Fibroblast of gingiva (primary cell): ENCODE measurements around the gene HIPK2.
A peak's percentile ranks its signal among the peaks of the same experiment; 100 is the strongest.

ENCODE experiments used
- DNase-seq: peaks from one replicate; pipeline ENCODE4 v3.0.0-alpha.2; 2011; ENCODE audit warnings: low read depth

Gene HIPK2

GRCh38 chr7:139714163-139714901 lies 63.5 kb downstream of the HIPK2 start:
- DNase-seq = no peak

DNA sequence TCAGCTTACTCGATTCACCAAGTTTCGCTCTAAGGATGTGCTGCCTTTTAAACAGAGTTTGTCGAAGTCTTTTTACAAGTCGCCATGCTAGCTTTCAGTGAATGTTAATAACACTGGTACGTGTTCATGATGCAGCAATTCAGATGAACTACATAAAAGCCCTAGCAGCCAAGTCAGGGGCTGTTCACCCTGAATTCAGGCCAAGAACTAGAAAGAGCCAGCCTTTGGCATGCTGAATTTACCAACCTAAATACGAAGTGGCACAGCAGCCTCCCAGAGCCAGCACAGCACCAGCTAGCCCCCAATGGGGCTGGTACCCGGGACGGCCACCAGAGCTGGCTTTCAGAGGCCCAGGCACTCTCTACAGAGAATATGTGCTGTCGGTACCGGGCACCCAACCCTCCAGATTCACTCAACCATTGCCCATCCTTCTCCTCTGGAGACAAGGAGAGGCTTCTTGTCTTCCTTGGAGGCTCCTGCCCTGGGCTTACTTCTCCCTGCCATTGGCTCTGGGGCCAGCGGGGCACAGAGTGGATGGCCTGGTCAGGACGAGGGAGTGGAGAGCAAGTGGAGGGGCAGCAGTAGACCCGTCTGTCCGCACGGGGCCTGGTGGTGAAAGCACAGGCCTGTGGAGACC lies 64.2 kb downstream of the HIPK2 start:
- no peak for DNase-seq

- no peak for DNase-seq
These were observed 64.7 kb downstream of the HIPK2 start for GRCh38 chr7:139713061-139713460.

GRCh38 chr7:139711991-139712743 lies 65.6 kb downstream of the HIPK2 start:
- no peak for DNase-seq

GRCh38 chr7:139710036-139710435 lies 67.8 kb downstream of the HIPK2 start:
- DNase-seq = no peak

DNA sequence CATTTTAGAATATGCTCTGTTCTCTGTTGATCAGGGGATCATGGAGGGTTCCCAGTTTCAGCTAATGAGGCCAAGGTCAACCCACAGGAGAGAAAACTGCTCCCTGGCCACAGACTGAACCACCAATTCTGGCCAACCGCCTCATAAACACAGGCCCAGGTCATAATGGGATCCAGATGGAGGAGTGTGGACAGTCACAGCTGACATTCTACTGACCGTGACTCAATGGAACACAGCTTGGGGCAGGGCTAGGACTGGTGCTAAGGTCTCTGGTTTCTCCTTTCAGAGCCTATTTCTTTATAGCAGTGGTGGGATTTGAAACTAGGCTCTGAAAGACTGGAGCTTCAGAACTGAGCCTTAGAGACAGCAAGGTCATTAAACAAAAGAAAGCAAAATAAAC lies 68.3 kb downstream of the HIPK2 start:
- peak; percentile 94 for DNase-seq

DNA sequence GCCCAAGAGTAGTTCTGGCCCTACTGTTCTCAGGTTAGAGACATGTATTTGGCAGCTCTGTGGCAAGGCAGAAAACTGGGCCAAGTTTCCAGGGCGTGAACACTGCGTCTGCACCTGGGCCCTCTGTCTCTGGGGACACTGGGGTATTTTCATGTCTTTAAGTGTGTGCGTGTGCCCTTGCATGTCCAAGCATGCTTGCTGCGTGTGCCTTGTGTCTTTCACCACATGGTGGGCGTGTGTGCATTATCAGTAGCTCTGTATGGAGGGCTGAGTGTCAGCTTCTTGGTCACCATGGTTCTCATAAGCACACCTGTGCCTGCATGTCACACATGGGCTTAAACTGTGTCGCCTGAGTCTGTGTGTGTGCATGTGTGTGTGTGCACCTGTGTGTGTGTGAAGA lies 69.3 kb downstream of the HIPK2 start:
- no peak for DNase-seq

- no peak for DNase-seq
These were observed 71.0 kb downstream of the HIPK2 start for GRCh38 chr7:139706837-139707236.

DNA sequence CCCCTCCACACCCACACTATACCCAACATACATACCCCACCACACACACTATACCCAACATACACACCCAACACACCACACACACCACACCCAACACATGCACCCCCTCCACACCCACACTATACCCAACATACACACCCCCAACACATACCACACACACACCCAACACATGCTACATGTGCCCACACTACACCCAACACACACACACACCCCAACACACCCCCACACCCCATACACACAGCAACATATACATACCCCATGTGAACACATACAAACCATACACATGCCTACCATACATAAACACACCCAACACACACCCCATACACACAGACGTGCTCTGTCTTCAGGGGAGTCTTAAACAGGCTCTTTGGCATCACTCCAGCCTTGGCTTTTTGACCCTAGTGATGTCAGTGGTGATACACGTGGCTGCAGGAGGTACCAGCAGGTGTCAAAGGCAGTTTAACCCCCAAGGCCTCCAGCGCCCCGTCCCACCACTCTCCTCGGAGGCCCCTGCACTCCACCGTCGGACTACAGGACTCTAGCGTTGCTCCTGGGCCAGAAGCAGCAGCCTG lies 73.4 kb downstream of the HIPK2 start:
- DNase-seq = no peak

- no peak for DNase-seq
These were observed 74.1 kb downstream of the HIPK2 start for GRCh38 chr7:139703487-139704307.

DNA sequence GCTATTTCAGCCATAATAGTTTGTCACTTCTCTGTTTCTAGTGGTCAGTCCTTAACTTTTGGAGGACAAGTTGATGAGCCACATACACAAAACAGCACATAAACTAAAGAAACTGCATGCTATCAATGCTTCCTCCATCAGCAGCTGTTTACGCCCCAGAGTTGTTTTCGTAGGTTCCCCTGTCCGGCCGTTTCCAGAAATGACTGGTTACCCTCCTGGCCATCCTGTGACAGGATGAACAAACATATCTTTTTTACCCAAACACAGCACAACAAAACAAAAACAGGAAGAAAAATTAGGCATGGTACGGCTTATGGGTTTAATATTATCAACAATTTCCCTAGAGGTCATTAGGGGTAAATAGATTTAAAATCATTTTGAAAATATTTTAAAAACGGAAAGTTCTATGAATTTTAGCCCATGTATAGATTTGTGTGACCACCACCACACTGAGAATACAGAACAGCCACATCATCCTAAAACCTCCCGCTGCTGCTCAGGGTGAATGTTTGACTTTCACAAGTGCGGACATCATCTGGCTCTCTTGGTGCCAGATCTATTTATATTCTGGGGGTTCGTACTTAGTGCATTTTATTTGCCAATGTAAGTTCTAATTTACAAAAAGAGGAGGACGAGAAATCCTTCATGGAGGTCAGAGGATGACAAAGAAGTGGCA lies 74.8 kb downstream of the HIPK2 start:
- DNase-seq = no peak

GRCh38 chr7:139702313-139702731 lies 75.5 kb downstream of the HIPK2 start:
- DNase-seq = no peak

DNA sequence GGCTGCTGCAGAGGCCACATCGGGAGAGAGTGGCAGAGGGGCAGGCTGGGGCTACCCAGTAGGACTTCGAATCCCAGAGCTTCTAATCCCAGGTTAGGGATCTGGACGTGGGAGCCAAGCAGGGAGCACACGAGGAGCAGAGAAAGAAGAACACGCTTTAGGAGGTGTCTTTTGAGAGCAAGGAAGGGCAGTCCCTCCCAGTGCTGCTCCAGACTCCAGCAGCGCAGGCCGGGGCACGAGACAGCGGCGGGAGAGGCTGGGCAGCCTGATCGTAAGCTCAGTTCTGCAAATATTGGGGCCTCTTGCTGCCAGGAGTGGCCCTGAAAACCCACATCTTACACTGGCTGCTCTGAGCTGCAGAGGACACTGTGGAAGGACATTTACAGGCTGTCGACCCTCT lies 75.9 kb downstream of the HIPK2 start:
- DNase-seq = no peak

GRCh38 chr7:139700505-139701235 lies 77.1 kb downstream of the HIPK2 start:
- DNase-seq = no peak

DNA sequence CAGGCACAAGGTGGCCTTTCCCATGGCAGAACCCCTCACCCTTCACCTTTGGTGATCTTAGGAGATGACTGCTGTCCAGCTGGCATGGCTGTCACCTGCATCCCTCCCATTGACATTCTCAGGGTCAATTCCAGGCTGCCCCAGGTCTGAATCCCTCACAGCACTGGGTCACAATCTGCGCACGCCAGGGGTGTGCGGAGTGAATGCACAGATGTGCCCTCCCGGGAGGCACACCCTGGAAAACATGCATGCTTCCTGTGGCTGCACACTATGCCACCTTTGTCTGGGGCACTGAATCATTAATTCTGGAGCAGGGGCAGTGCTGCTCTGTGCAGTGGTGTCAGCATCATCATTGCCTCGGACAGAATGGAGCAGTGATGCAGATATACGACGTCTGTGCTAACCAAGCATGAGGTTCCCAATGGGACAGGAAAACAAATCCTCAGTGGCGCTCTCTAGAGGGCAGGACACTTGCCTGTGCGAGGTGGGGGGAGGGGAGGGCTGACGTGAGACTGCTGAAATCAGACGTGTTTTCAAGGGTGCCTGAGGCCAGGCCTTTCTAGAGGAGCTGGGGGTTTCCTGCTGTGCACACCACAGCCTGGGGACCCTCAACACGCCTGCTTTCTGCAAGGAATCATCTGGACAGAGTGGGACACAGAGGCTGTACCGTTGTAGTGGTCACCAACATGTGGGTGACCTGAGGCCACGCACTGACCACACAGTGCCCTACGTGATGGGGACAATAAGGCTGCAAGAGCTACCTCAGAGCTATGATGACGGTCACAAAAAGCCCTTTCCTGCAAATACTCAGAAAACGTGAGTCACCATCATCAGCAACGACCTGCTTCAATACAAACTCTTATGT lies 77.9 kb downstream of the HIPK2 start:
- DNase-seq = no peak

GRCh38 chr7:139698844-139699243 lies 79.0 kb downstream of the HIPK2 start:
- DNase-seq = no peak

DNA sequence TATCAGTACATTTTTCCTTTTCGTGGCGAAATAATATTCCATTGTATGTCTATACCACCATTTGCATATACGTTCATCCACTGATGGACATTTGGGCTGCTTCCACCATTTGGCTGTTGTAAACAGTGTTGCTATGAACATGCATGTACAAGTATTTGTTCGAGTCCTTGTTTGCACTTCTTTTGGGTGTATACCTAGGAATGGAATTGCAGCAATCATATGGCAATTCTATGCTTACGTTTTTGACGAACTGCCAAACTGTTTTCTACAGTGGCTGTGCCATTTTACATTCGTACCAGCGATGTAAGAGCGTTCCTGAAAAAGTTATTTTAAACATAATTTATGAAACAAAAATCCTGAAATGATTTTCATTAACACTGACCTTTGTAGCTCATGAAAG lies 79.5 kb downstream of the HIPK2 start:
- DNase-seq = no peak

- DNase-seq = no peak
These were observed 80.7 kb downstream of the HIPK2 start for GRCh38 chr7:139697056-139697455.

DNA sequence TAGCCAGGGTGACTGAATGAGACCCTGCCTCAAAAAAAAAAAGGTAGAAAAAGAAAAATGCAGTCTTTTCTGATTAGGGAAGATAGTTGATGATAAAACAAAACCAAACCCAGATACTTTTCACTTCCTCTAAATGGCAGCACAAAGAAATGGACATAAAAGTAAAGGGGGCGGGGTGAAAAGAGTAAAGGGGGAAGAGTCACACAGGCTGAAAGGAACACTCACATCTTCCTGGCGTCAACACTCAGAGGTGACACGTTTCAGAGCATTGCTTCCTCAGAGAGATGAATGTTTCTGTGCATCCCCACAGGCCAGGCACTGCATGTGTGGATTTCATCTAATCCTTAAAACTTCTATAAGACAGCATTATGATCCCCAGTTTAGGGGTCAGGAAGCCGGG lies 81.2 kb downstream of the HIPK2 start:
- DNase-seq = no peak

DNA sequence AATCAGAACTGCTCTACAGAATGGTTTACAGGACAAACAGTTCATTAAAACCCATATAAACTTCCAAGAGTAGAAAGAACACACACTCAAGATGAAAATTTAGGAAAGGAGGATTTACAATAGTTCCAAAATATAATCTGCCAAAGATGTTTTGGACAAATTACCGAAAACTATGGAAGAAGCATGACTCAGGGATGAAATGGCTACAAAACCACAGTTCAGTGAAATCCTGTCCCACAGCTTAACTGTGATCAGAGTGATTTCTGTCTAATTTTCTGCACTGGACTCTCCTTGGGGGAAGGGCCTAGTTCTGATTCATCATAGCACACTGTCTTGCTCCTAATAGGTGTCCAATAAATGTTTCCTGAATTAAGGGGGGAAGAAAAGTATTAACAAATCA lies 82.2 kb downstream of the HIPK2 start:
- DNase-seq = no peak
